AG09309 (cell line): ENCODE data around the gene LMOD1.

Experiments
- DNase-seq: peaks from one replicate; pipeline ENCODE4 v3.0.0-alpha.2; 2010; ENCODE audit warnings: low read depth
- H3K4me3 ChIP-seq: 2 replicates; pipeline ENCODE4 v1.5.1; 2011; ENCODE audit warnings: mild to moderate bottlenecking, low read depth, low read length, moderate library complexity; ENCODE audit not compliant: control insufficient read depth
- TF ChIP-seq, protein P1 (sequence below): IDR thresholded peaks from 2 replicates; pipeline ENCODE4 v1.5.1; 2011; ENCODE audit warnings: mild to moderate bottlenecking, low read depth, low read length, inconsistent platforms; ENCODE audit not compliant: insufficient read depth, control insufficient read depth; ENCODE audit errors: missing control alignments

The LMOD1 gene

DNA sequence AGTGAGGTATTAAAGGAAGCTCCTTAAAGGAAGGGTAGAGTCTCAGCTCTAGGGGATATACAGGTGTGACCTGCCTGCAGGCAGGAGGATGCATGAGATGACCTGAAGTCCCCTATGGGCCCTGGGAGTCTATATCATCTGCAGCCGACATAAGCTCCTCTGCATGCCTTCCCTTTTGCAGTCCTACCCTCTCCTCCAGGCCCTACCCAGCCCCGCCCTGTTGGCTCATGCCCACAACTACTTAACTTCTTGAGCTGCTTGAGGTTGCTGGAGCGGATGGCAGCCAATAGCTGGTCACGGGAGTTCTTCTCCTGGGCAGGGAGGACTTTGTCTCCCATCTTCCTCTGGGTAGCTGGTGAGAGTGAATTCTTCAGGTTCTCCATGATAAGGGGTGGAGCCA, 47.4 kb downstream of the LMOD1 start:
- no peak overlapping the region for H3K4me3 ChIP-seq
- DNase-seq = no peak
- TF ChIP-seq, protein P1, sequence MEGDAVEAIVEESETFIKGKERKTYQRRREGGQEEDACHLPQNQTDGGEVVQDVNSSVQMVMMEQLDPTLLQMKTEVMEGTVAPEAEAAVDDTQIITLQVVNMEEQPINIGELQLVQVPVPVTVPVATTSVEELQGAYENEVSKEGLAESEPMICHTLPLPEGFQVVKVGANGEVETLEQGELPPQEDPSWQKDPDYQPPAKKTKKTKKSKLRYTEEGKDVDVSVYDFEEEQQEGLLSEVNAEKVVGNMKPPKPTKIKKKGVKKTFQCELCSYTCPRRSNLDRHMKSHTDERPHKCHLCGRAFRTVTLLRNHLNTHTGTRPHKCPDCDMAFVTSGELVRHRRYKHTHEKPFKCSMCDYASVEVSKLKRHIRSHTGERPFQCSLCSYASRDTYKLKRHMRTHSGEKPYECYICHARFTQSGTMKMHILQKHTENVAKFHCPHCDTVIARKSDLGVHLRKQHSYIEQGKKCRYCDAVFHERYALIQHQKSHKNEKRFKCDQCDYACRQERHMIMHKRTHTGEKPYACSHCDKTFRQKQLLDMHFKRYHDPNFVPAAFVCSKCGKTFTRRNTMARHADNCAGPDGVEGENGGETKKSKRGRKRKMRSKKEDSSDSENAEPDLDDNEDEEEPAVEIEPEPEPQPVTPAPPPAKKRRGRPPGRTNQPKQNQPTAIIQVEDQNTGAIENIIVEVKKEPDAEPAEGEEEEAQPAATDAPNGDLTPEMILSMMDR = no peak

- no peak for DNase-seq
- TF ChIP-seq, protein P1 = no peak
Observed at GRCh38 chr1:201898240-201898894, 48.0 kb downstream of the LMOD1 start.

GRCh38 chr1:201896951-201897391, 49.4 kb downstream of the LMOD1 start:
- no peak overlapping the region for H3K4me3 ChIP-seq
- no peak for DNase-seq
- TF ChIP-seq, protein P1 = peak; percentile 35

More at GRCh38 chr1:201898240-201898894, 48.0 kb downstream of the LMOD1 start:
- H3K4me3 ChIP-seq = no peak overlapping the region

GRCh38 chr1:201895913-201896807, 50.2 kb downstream of the LMOD1 start:
- peak; percentile 63 for DNase-seq
- no peak overlapping the region for H3K4me3 ChIP-seq
- TF ChIP-seq, protein P1 = peak; percentile 98

GRCh38 chr1:201895120-201895665, 51.2 kb downstream of the LMOD1 start:
- no peak overlapping the region for H3K4me3 ChIP-seq
- TF ChIP-seq, protein P1 = no peak

DNA sequence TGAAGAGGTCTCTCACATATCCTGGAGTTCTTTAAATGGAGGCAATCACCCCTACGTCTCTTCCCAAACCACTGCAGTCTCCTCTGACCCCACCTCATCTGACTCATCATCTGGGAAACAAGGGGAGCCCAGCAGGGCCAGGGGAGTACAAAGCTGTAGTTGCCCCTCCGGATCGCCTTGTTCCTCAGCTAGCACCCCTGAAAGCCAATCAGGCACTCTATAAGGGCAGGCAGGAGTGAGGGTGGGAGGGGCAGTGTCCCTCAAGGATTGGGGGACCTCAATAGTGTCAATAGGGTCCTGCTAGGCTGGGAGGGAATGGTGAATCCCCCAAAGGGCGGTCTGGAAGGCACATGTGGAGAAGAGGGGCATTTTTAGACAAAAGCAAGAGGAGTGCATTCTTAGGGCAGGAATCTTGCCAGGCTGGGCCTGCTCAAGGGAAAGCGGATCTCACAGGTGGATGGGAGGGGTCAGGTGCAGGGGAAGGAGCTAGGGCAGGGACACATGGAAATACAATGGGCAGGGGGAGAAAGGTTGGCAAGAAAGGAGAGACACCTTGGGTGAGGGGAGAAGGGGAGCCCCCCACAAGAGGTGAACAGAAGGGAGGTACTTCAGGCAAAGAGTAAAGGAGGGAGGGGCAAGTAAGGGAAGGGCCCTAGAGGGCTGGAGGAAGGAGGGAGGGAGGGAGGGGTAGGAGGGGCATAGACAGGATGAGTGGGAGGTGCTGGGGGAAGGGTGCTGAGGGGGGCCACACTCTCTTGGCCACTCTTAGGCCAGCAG, 51.8 kb downstream of the LMOD1 start:
- no peak overlapping the region for H3K4me3 ChIP-seq
- TF ChIP-seq, protein P1 = no peak
- no peak for DNase-seq

More at GRCh38 chr1:201895120-201895665, 51.2 kb downstream of the LMOD1 start:
- DNase-seq = no peak
